CD1c-positive myeloid dendritic cell (primary cell): Measurements from ENCODE around the gene TRIM41.
"Not testable (repeated sequence)": the region's sequence is repeated elsewhere in the genome, so short reads cannot be mapped to it uniquely, and the experiment has no call there.

Experiments used
- DNase-seq: peaks from one replicate; pipeline ENCODE4 v3.0.0-alpha.2; 2016; ENCODE audit errors: extremely low spot score

The TRIM41 gene

GRCh38 chr5:181210148-181210547, 12.9 kb upstream of the TRIM41 start:
- not testable (repeated sequence) for DNase-seq

- not testable (repeated sequence) for DNase-seq
Measured at GRCh38 chr5:181210698-181211097, 12.4 kb upstream of the TRIM41 start.

- DNase-seq: no peak
Measured at GRCh38 chr5:181211208-181211607, 11.9 kb upstream of the TRIM41 start.

- DNase-seq: no peak
Measured at GRCh38 chr5:181212080-181212479, 11.0 kb upstream of the TRIM41 start.

GRCh38 chr5:181212934-181213333, 10.1 kb upstream of the TRIM41 start:
- DNase-seq: no peak

- DNase-seq: not testable (repeated sequence)
Measured at GRCh38 chr5:181214249-181214648, 8.8 kb upstream of the TRIM41 start.

GRCh38 chr5:181215997-181216989, 6.8 kb upstream of the TRIM41 start:
- DNase-seq: no peak

GRCh38 chr5:181217111-181217802, 5.8 kb upstream of the TRIM41 start:
- peak; percentile 51 for DNase-seq

GRCh38 chr5:181217803-181218062, 5.3 kb upstream of the TRIM41 start:
- DNase-seq: peak; percentile 13

- DNase-seq: no peak
Measured at GRCh38 chr5:181218795-181219124, 4.3 kb upstream of the TRIM41 start.

- no peak for DNase-seq
Measured at GRCh38 chr5:181219262-181220177, 3.6 kb upstream of the TRIM41 start.

- no peak for DNase-seq
Measured at GRCh38 chr5:181220178-181220515, 2.9 kb upstream of the TRIM41 start.

- DNase-seq: peak; percentile 35
Measured at GRCh38 chr5:181221105-181221791, 1.8 kb upstream of the TRIM41 start.

GRCh38 chr5:181221792-181222629, 1.1 kb upstream of the TRIM41 start:
- peak; percentile 90 for DNase-seq

- no peak for DNase-seq
Measured at GRCh38 chr5:181222630-181223057, 437 bp upstream of the TRIM41 start.

- peak; percentile 52 for DNase-seq
Measured at GRCh38 chr5:181223729-181224389, 778 bp downstream of the TRIM41 start.

- DNase-seq: no peak
Measured at GRCh38 chr5:181224390-181225229, 1.5 kb downstream of the TRIM41 start.

- no peak for DNase-seq
Measured at GRCh38 chr5:181229996-181230395, 6.9 kb downstream of the TRIM41 start.

GRCh38 chr5:181230551-181230950, 7.5 kb downstream of the TRIM41 start:
- no peak for DNase-seq
